HepG2 (cell line): ENCODE measurements around the gene GNA12. TPM values are rescaled to one million over a fixed set of nuclear protein-coding genes. Genes with fewer than 3 reads are reported as not detected.

Source experiments
- ATAC-seq: fragments of 200-7000 bp; cut with Tn5 transposase; 3 replicates; pipeline ENCODE4 v1.9.1; 2020; ENCODE audit warnings: mild to moderate bottlenecking, moderate library complexity
- BruUV-seq: library from RNA; stranded (reverse); fragments of 400-500 nt; replicated peaks from 2 replicates; lab custom pipeline; 2021; lab: Mats Ljungman, UMichigan
- CTCF ChIA-PET: fragments of 300-600 bp; formaldehyde crosslinking; extraction: SDS; loops from one replicate; lab custom pipeline; 2021; ENCODE audit warnings: low total read pairs, inconsistent platforms, low intra/inter-chr PET ratio; lab: Yijun Ruan, JAX
- POLR2A ChIA-PET: fragments of 350-600 bp; sonication (Branson Sonifier 250); formaldehyde crosslinking; loops from one replicate; lab custom pipeline; 2020; ENCODE audit warnings: antibody characterized with exemption, inconsistent platforms; lab: Yijun Ruan, JAX
- DNase-seq: peaks from one replicate; pipeline ENCODE4 v3.0.0-alpha.2; 2015; ENCODE audit warnings: low spot score
- FAIRE-seq: peaks from 3 replicates; lab custom pipeline; 2011; peaks lifted over from hg19 to GRCh38; lab: Jason Lieb, UNC
- H2AFZ ChIP-seq: one replicate; pipeline ENCODE4 v1.6.1; 2011; ENCODE audit warnings: low read length, inconsistent platforms
- H3K27ac ChIP-seq: fragments of 300-600 bp; 3 replicates; pipeline ENCODE4 v1.8.0; 2011; ENCODE audit warnings: mixed run types, mild to moderate bottlenecking, mixed read lengths, low read length, inconsistent platforms; ENCODE audit not compliant: insufficient read depth; ENCODE audit errors: extremely low read length
- H3K27me3 ChIP-seq, 2 experiments: fragments of 200-600 bp in 1 of 2; 2 replicates in 1 of 2; 3 replicates in 1 of 2; pipeline versions ENCODE4 v1.6.0 to v1.8.0; 2011; ENCODE audit warnings: low read length in 2 of 2, mild to moderate bottlenecking in 2 of 2, moderate library complexity in 2 of 2, inconsistent platforms in 1 of 2; ENCODE audit not compliant: insufficient read depth in 2 of 2, control insufficient read depth in 1 of 2
- H3K36me3 ChIP-seq, 2 experiments: fragments of 200-600 bp in 1 of 2; replicated peaks in 1 of 2; 2 replicates in 1 of 2; 3 replicates in 1 of 2; pipeline versions ENCODE4 v1.5.1 to v1.8.0; 2011; ENCODE audit warnings: low read length in 2 of 2, inconsistent platforms in 1 of 2; ENCODE audit not compliant: insufficient read depth in 2 of 2, control insufficient read depth in 1 of 2
- H3K4me1 ChIP-seq: 2 replicates; pipeline ENCODE4 v1.5.1; 2012; ENCODE audit warnings: low read length, inconsistent platforms; ENCODE audit not compliant: insufficient read depth
- H3K4me2 ChIP-seq: 2 replicates; pipeline ENCODE4 v1.6.0; 2011; ENCODE audit warnings: low read depth, low read length, inconsistent platforms
- H3K4me3 ChIP-seq, 3 experiments: fragments of 200-600 bp in 1 of 3; sonication (generic), shearing (Covaris generic) in 1 of 3; replicated peaks in 1 of 3; 2 replicates each; pipeline ENCODE4 v1.5.1; 2011 to 2016; ENCODE audit warnings: low read length in 3 of 3, inconsistent platforms in 2 of 3, low read depth in 2 of 3, mild to moderate bottlenecking in 2 of 3, control low read depth in 1 of 3, mixed read lengths in 1 of 3; ENCODE audit not compliant: insufficient read depth in 1 of 3
- H3K79me2 ChIP-seq: one replicate; pipeline ENCODE4 v1.6.1; 2011; ENCODE audit warnings: low read length, inconsistent platforms; ENCODE audit not compliant: insufficient read depth
- H3K9ac ChIP-seq: 2 replicates; pipeline ENCODE4 v1.6.0; 2011; ENCODE audit warnings: mild to moderate bottlenecking, low read depth, low read length, inconsistent platforms; ENCODE audit not compliant: insufficient read depth
- H3K9me3 ChIP-seq: 2 replicates; pipeline ENCODE4 v1.5.1; 2012; ENCODE audit warnings: mild to moderate bottlenecking, low read length
- H4K20me1 ChIP-seq: 2 replicates; pipeline ENCODE4 v1.6.0; 2011; ENCODE audit warnings: inconsistent platforms, mild to moderate bottlenecking, low read length, moderate library complexity; ENCODE audit not compliant: insufficient read depth
- AGO2 ChIP-seq: fragments of 200-400 bp; formaldehyde crosslinking; optimal IDR thresholded peaks from 2 replicates; pipeline ENCODE3; 2017; ENCODE audit warnings: mild to moderate bottlenecking, low read depth, low read length, moderate library complexity
- ERF ChIP-seq: IDR thresholded peaks from 2 replicates; pipeline ENCODE4 v1.6.1; 2018; ENCODE audit warnings: missing biosample characterization, missing genetic modification reagents
- MYNN ChIP-seq: sonication (generic); formaldehyde crosslinking; IDR thresholded peaks from 2 replicates; pipeline ENCODE4 v1.4.0; 2020; ENCODE audit warnings: mild to moderate bottlenecking, low read depth, missing genetic modification reagents
- NPAS2 ChIP-seq: sonication (generic); formaldehyde crosslinking; IDR thresholded peaks from 2 replicates; pipeline ENCODE4 v1.8.0; 2022; ENCODE audit warnings: mild to moderate bottlenecking, missing genetic modification reagents, borderline replicate concordance
- SOX13 ChIP-seq, 3 experiments: fragments of 450-650 bp in 1 of 3; sonication (generic) in 1 of 3; formaldehyde crosslinking in 1 of 3; IDR thresholded peaks in 2 of 3; conservative IDR thresholded peaks in 1 of 3; 2 replicates each; pipeline versions ENCODE4 v1.5.0 to v1.6.1; 2016 to 2020; ENCODE audit warnings: antibody characterized with exemption in 1 of 3, mild to moderate bottlenecking in 1 of 3, missing compliant biosample characterization in 1 of 3, missing genetic modification reagents in 1 of 3, moderate library complexity in 1 of 3
- TRIM24 ChIP-seq: sonication (generic); formaldehyde crosslinking; IDR thresholded peaks from 2 replicates; pipeline ENCODE4 v1.8.0; 2022; ENCODE audit warnings: mild to moderate bottlenecking, missing genetic modification reagents
- ZBTB21 ChIP-seq: sonication (generic); formaldehyde crosslinking; IDR thresholded peaks from 2 replicates; pipeline ENCODE4 v1.4.0; 2020; ENCODE audit warnings: missing genetic modification reagents
- ZNF782 ChIP-seq: sonication (generic); formaldehyde crosslinking; IDR thresholded peaks from 2 replicates; pipeline ENCODE4 v1.4.0; 2020; ENCODE audit warnings: missing genetic modification reagents, mild to moderate bottlenecking, borderline replicate concordance
- WGBS: methylation state at CpG from one replicate; pipeline ENCODE4 v1.1.6; 2017; ENCODE audit warnings: low lambda C conversion rate; 5-methylcytosine and 5-hydroxymethylcytosine counted together
- in situ Hi-C: cut with HindIII; loops from 2 replicates; pipeline ENCODE4 v1.10.0; 2017; ENCODE audit warnings: low pct_unique_long_range_greater_than_20kb; ENCODE audit not compliant: extremely low pct_ligation_motif_present
- intact Hi-C: fragments of 100-400 bp; cut with micrococcal nuclease; formaldehyde crosslinking; loops from one replicate; pipeline ENCODE4 v1.10.0; 2022; ENCODE audit not compliant: unreplicated experiment
- polyA plus RNA-seq, 8 experiments: library from polyadenylated mRNA; depleted of rRNA in 3 of 8; stranded (reverse) in 7 of 8; unstranded in 1 of 8; fragments of >200 nt; fragmentation: Illumina TruSeq in 4 of 8; extraction: Trizol in 4 of 8; gene quantifications; 2 replicates each; pipeline versions ENCODE4 v1.2.1 to v1.2.3, GENCODE V29; 2011 to 2016; ENCODE audit warnings: low read depth in 4 of 8, missing spikeins in 1 of 8, mixed read lengths in 1 of 8; ENCODE audit not compliant: insufficient read depth in 1 of 8
- total RNA-seq, 5 experiments: library from RNA; depleted of rRNA; stranded (reverse); fragments of >200 nt; fragmentation: Illumina TruSeq; extraction: Trizol; gene quantifications; 2 replicates each; pipeline ENCODE4 v1.2.3, GENCODE V29; 2016; ENCODE audit warnings: low read depth in 1 of 5
- TF ChIP-seq, protein P1 (sequence below): IDR thresholded peaks from 2 replicates; pipeline ENCODE4 v1.6.1; 2012; ENCODE audit warnings: low read depth, low read length, improper control_type of control experiment
- TF ChIP-seq, protein P2 (sequence below): sonication (generic); formaldehyde crosslinking; IDR thresholded peaks from 2 replicates; pipeline ENCODE4 v1.8.1; 2022; ENCODE audit warnings: mild to moderate bottlenecking, missing genetic modification reagents

The GNA12 gene
- total and polyA plus RNA-seq, 2 of the 13 experiments (the other 11 are each of a cell fraction or from before 2014, with no cell fraction given): 16.2 to 50.9 TPM

- Histone ChIP-seq H3K27me3 (no peaks in the 10 kb centered on the region), H3K79me2 (no peaks in the 10 kb centered on the region), H3K4me1 (no peaks in the 10 kb centered on the region), H3K27ac (no peak overlapping the region), H2AFZ (no peak overlapping the region), H3K4me2 (no peak overlapping the region), H3K9me3 (no peaks in the 10 kb centered on the region), H4K20me1 (no peaks in the 10 kb centered on the region), H3K9ac (no peak overlapping the region), H3K4me3 (no peak overlapping the region), H3K36me3 (peaks cover 9 to 30% of the 10 kb centered on the region in 2 experiments; a peak in 4 of 5 replicates)
- TF ChIP-seq ZNF782 (CRISPR knock-in tag): no peak
- peak; percentile 26 for TF ChIP-seq AGO2
- ATAC-seq (no peak), FAIRE-seq (no peak), DNase-seq (no peak)
- no TSS peak for BruUV-seq
- intact Hi-C loops: no loop called here
- WGBS: 90% methylated on average over 16 of the region's 23 CpGs
- ChIA-PET CTCF (no interaction called here), POLR2A (no interaction called here)
- in situ Hi-C loops: no loop called here
Measured at GRCh38 chr7:2723138-2723850, 120.8 kb downstream of the GNA12 start.

DNA sequence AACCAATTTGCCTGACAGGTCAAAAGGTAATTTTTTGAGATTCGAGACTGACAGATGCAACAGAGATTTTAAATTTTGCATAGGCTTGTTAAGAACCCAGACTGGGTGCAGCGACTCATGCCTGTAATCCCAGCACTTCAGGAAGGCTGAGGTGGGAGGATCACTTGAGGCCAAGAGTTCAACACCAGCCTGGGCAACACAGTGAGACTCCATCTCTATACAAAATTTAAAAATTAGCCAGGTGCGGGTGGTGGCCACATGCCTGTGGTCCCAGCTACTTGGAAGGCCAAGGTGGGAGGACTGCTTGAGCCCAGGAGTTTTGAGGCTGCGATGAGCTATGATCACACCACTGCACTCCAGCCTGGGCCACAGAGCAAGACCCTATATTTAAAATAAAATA, 121.5 kb downstream of the GNA12 start:
- in situ Hi-C loops: no loop called here
- Histone ChIP-seq H3K9me3 (no peaks in the 10 kb centered on the region), H3K36me3 (peaks cover 9 to 31% of the 10 kb centered on the region in 2 experiments; a peak in 3 of 5 replicates), H3K4me2 (no peak overlapping the region), H3K9ac (no peak overlapping the region), H3K4me3 (no peak overlapping the region), H3K27me3 (no peaks in the 10 kb centered on the region), H3K27ac (no peak overlapping the region), H3K4me1 (no peaks in the 10 kb centered on the region), H4K20me1 (no peaks in the 10 kb centered on the region), H2AFZ (no peak overlapping the region), H3K79me2 (no peaks in the 10 kb centered on the region)
- ChIA-PET CTCF (no interaction called here), POLR2A (no interaction called here)
- WGBS: 100% methylated on average over 4 of the region's 4 CpGs
- no TSS peak for BruUV-seq
- TF ChIP-seq, protein P1, sequence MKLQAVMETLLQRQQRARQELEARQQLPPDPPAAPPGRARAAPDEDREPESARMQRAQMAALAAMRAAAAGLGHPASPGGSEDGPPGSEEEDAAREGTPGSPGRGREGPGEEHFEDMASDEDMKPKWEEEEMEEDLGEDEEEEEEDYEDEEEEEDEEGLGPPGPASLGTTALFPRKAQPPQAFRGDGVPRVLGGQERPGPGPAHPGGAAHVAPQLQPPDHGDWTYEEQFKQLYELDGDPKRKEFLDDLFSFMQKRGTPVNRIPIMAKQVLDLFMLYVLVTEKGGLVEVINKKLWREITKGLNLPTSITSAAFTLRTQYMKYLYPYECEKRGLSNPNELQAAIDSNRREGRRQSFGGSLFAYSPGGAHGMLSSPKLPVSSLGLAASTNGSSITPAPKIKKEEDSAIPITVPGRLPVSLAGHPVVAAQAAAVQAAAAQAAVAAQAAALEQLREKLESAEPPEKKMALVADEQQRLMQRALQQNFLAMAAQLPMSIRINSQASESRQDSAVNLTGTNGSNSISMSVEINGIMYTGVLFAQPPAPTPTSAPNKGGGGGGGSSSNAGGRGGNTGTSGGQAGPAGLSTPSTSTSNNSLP: no peak
- TF ChIP-seq, protein P2, sequence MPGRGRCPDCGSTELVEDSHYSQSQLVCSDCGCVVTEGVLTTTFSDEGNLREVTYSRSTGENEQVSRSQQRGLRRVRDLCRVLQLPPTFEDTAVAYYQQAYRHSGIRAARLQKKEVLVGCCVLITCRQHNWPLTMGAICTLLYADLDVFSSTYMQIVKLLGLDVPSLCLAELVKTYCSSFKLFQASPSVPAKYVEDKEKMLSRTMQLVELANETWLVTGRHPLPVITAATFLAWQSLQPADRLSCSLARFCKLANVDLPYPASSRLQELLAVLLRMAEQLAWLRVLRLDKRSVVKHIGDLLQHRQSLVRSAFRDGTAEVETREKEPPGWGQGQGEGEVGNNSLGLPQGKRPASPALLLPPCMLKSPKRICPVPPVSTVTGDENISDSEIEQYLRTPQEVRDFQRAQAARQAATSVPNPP (CRISPR knock-in tag): no peak
- TF ChIP-seq MYNN (CRISPR knock-in tag): no peak
- no peak for TF ChIP-seq ZNF782 (CRISPR knock-in tag)
- TF ChIP-seq ZBTB21: no peak
- TF ChIP-seq SOX13 (IDR thresholded peaks at IDR 0.05): no peak
- TF ChIP-seq SOX13 (CRISPR knock-in tag; conservative IDR thresholded peaks at IDR 0.05 in 1 of 2, IDR thresholded peaks at IDR 0.05 in 1 of 2): no peak
- TF ChIP-seq TRIM24 (CRISPR knock-in tag): no peak
- TF ChIP-seq ERF (CRISPR knock-in tag): no peak
- no peak for TF ChIP-seq NPAS2 (CRISPR knock-in tag)
- intact Hi-C loops: no loop called here
- FAIRE-seq (no peak), ATAC-seq (no peak), DNase-seq (no peak)
